DMS53 (cell line): Measurements from ENCODE around the gene TFCP2L1.

ENCODE experiments used
- DNase-seq: peaks from one replicate; lab custom pipeline; 2025; lab: John Stamatoyannopoulos, UW

Gene TFCP2L1

DNA sequence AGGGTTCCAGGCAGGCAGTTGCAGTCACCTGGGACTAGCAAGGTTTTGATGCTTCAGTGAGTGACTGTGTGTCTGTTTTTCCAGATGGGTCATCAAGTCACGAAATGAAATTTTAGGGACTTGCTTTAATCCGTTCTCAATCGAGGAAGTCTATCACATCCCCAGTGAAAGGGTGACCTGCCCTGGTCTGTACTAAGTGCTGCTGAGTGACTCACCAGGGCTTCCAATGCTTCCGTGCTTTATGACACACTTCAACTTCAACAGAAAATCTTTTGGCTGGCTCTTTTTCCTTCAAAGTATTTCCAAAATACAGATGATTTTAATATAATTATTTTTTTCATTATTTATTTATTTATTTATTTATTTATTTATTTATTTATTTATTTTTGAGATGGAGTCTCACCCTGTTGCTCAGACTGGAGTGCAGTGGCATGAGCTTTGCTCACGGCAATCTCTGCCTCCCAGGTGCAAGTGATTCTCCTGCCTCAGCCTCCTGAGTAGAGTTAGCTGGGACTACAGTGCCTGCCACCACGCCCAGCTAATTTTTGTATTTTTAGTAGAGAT, 18.4 kb downstream of the TFCP2L1 start:
- peak; percentile 25 for DNase-seq

- DNase-seq: peak; percentile 84
These were observed 20.8 kb downstream of the TFCP2L1 start for GRCh38 chr2:121263996-121264715.

DNA sequence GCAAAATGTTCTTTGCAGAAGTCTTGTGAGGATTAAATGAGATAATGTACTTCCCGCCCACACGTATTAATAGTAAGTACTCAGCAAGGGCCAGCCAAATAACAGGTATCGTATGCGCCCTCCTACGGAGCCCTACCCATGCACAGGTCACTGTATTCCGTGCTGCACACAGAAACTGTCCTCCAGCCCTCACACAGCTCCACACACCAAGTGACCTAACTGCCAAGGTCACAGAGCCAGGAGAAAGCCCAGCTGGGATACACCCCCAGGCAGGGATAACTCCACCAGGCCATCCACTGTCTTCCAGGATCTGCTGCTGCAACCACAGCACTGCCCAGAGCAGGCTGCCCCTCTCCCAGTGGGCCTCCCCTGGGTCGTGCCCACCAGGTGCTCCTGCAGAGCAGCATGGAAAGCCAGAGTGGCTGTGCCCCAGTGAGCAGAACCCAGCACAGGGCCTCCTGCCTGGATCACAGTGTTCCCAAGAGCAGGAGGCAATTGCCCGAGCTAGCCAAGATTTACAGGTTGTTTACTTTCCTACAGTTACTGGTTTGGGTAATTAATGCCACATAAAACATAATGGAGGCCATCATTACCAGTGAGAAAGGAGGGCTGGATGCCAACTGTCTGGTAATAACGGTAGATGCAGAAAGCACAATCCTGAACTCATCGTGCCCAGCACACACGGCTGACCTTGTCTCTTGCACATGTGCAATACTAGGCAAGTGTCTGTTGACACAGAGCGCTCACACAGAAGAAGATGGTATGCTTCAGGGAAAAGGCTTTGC, 24.4 kb downstream of the TFCP2L1 start:
- peak; percentile 67 for DNase-seq

- no peak for DNase-seq
These were observed 27.0 kb downstream of the TFCP2L1 start for GRCh38 chr2:121258051-121258450.

- peak; percentile 35 for DNase-seq
These were observed 27.5 kb downstream of the TFCP2L1 start for GRCh38 chr2:121257480-121257840.

DNA sequence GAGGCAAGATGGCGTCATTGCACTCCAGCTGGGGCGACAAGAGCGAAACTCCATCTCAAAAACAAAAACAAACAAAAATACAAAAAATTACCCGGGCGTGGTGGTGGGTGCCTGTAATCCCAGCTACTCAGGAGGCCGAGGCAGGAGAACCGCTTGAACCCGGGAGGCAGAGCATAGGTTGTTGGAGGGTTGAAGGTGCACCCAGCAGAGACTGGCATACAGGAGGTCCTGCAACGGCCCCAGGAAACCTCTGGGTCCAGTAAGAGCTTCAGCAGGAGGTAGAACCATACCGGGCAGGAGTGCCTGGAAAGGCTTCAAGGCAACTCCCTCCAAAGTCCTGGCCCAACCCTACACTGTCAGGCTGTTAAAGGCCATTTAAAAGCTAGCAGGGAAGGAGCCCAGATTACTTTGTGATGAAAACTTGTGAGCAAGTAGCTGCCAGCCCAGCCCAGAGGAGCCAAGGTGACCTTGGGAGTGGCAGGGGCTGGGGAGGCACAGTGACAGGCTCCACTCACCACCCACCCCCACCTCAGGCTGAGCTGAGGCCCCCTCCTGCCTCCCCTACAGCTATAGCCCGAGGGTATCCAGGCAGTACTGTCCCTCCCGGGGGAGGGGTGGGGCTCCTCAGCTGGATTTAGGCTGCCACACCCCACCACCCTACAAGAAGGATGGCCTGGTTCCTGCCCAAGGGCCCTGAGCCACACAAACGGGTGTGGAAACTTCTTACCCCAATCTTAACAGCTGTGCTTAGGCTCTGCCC, 28.1 kb downstream of the TFCP2L1 start:
- peak; percentile 19 for DNase-seq

- DNase-seq: peak; percentile 98
These were observed 29.6 kb downstream of the TFCP2L1 start for GRCh38 chr2:121255358-121255757.

DNA sequence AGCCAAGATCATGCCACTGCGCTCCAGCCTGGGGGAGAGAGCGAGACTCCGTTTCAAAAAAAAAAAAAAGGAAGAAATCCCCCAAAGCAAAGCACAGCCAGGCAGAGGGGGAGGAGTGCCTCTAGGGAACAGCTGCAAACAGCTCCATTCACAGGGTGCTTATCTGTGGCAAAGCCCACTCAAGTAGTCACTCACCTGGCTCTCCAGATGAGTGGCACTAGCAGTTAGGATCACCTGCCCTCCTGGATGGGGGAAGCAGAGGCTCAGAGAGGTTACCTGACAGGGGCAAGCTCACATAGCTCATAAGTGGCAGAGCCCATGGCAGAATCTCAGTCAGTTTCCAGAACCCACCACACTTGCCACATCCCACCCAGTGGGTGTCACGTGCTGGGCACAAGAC, 30.3 kb downstream of the TFCP2L1 start:
- peak; percentile 99 for DNase-seq

DNA sequence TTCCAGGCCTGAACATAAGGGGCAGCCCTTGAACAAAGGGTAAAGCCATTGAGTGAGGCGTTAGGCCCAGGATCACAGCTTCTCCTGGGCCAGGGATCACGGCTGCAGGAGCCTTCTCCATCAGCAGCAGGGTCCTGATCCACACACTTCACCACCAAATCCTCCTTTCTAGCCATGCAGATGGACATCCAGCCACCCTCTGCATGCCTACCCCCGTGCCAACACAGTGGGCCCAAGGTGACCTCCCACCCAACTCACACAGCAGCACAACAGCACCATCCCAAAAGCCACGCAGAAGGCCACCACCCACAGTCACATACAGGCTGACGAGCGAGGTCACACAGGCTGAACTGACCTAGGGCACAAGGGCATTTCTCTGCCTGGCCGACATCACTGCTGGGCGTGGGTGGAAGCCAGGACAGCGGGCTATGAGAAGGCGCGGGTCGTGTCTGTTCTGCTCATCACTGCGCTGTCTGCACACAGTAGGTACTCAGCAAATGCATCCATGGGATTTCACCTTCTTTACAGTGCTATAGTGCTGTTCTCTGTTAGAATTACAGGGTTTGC, 31.2 kb downstream of the TFCP2L1 start:
- no peak for DNase-seq

GRCh38 chr2:121253021-121253673, 31.9 kb downstream of the TFCP2L1 start:
- no peak for DNase-seq

- no peak for DNase-seq
These were observed 33.5 kb downstream of the TFCP2L1 start for GRCh38 chr2:121251497-121251896.

DNA sequence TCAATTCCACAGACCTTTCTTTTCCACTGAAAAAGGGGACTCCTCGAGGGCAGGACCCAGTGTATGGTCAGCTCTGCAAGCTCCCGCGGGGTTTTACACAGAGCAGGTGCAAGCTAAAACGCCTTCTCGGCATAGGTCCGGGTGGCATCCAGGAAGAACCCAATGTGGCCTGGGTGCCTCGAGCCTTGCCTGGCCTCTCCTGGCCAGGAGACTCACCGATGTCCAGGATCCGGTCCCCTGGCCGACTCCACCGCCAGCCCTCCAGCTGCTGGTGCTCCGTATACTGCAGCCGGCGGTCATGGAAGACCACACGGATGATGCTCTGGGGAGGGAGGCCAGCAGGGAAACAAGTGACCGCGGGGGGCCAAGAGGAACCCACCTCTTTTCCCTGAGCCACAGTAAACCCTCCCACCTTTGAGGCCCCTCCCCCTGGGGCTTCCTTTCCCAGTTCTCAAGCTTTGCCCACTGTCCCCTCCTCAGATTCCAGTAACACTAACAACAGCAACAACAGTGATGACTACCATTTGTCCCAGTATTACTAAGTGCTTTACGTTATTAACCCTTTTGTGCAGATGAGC, 36.1 kb downstream of the TFCP2L1 start:
- DNase-seq: no peak

GRCh38 chr2:121247971-121248370, 37.0 kb downstream of the TFCP2L1 start:
- DNase-seq: no peak

GRCh38 chr2:121247534-121247933, 37.5 kb downstream of the TFCP2L1 start:
- no peak for DNase-seq

DNA sequence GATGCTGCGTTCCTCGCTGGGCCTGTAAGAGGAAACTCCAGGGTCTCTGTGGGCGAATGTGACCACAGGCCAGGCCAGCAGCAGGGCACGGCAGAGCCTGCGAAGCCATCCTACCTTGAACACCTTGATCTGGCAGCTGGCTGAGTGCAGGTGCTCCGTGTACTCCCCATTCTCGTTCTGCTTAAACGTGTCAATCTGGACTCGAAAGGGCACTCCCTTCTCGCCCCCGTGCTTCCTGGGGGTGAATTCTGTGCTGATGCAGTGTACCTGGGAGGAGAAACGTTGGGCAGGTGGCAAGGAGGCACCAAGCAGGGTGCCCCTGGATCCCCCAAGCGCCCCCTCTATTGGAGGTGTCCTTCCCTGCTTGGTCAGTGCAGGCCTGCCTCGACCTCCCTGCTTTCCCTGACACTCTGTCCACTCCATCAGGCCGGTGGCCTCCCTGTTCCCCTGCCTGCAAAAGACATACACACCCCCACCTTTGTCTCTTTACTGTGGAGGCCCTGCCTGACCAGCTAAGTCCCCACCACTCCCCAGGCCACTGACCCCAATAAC, 38.2 kb downstream of the TFCP2L1 start:
- DNase-seq: no peak

- DNase-seq: no peak
These were observed 39.1 kb downstream of the TFCP2L1 start for GRCh38 chr2:121245913-121246312.

GRCh38 chr2:121245120-121245820, 39.7 kb downstream of the TFCP2L1 start:
- DNase-seq: no peak

DNA sequence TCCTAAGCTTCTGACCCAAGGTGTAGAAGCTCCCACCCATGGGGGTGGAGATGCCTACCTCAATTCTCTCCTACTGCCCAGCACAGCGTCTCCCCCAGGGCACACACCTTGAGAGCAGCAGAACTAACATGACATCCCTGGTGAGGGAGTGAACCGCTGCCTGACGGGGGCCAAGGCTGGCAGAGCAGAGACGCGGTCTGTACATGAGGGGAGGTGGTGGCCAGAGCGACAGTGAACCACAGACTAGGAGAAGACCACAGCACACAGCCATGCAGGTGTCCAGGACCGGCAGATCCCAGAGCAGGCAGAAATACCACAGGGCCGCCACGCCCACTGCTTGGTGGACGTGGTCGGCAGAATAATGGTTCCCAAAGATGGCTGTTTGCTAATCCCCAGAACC, 40.4 kb downstream of the TFCP2L1 start:
- no peak for DNase-seq

DNA sequence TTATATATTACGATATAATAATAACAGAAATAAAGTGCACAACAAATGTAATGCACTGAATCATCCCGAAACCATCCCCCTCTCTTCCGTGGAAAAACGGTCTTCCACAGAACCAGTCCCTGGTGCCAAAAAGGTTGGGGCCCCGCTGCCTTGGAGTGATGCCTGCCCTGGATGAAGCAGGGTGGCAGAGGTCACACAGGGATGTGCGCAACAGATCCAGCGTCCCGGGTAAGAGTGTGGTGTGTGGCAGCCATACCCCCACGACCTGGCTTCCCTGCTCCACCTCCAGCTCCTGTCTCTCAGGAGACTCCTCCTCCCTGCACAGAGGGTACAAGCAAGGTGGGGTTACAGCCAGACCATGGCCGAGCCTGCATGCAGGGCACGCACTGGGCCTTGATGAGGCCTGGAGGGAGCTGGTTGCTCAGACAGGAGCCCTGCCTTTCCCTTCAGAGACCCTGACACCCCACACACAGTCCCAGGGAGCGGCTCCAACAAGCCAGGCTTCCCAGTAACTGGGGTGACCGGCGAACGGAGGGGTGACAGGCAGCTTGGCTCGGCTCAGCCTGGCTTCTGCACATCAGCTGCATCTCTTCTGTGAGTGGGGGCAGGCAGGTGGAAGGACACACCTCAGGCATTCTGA, 41.1 kb downstream of the TFCP2L1 start:
- no peak for DNase-seq

DNA sequence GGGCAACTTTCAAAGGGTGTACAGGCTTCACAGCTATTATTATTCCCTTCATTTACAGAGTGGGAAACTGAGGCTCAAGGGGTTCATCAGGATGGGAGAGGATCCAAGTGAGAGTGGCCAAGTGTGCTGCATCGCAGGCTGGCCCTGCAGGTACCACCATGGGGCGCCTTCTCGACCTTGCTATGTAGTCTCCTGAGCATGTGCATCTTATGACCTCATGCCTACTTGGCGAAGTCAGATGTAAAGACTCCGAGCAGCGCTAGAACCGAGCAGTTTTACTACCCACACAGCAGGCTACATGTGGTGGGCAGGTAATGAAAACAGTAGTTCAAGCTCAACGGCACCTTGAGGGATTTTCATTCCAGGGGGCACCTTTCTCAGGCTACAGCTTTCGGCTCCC, 42.0 kb downstream of the TFCP2L1 start:
- no peak for DNase-seq
